ENCODE data around the gene SDF4.

The SDF4 gene

DNA sequence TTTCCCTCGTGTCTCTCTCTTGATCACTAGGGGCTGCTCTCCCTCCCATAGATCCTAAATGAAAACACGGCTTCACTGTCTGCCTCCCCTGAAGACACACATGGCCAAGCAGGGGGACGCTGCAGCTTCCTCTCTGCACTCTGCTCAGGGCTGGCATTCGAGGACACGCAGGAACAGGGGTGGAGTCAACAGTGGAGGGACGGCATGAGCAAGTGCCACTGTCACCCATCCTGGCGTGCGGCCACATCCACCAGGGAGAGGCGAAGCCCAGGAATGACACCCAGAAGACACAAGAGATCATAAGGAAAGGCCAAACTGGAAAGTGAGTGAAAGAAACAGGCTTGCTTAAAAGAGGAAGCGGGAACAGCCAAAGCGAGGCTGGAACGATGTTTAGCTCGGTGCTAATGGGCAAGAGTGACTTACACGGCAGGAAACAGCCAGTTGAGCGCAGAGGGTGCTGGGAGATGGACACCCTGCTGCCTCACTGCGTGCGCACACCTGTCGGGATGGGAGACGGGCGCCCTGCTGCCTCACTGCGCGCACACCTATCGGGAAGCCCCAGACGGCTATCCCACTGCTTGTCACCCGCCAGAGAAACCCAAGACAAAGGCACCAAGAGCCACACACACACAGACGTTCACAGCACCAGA, 28.3 kb upstream of the SDF4 start:
- DNase-seq (ENCODE audit: low read depth in 2 of 2): no peak
- H3K4me3 ChIP-seq (replicated peaks in 1 of 2; ENCODE audit: low read depth in 2 of 2, low read length in 2 of 2): no peak overlapping the region
- TF ChIP-seq, protein P1, sequence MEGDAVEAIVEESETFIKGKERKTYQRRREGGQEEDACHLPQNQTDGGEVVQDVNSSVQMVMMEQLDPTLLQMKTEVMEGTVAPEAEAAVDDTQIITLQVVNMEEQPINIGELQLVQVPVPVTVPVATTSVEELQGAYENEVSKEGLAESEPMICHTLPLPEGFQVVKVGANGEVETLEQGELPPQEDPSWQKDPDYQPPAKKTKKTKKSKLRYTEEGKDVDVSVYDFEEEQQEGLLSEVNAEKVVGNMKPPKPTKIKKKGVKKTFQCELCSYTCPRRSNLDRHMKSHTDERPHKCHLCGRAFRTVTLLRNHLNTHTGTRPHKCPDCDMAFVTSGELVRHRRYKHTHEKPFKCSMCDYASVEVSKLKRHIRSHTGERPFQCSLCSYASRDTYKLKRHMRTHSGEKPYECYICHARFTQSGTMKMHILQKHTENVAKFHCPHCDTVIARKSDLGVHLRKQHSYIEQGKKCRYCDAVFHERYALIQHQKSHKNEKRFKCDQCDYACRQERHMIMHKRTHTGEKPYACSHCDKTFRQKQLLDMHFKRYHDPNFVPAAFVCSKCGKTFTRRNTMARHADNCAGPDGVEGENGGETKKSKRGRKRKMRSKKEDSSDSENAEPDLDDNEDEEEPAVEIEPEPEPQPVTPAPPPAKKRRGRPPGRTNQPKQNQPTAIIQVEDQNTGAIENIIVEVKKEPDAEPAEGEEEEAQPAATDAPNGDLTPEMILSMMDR (IDR thresholded peaks at IDR 0.05; ENCODE audit: low read depth, low read length): no peak

DNA sequence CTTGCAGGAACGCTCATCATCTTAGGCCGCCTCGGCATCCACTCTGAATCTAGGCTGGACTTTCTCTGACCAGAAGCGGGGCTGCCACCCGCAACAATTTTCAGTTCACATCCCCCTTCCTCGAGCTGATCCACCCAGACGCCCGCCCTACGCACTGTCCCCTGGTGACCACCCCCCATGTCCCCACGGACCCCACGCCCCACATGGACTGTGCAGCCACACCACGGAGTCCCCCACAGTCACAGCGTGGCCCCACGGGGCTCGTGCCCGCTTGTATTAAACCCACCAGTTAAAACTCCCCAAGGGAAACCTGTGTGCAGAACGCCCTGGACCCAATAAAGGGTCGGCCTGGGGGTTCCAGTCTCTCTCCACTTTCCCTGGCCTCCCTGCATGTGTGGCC, 27.7 kb upstream of the SDF4 start:
- H3K4me3 ChIP-seq (replicated peaks in 1 of 2; ENCODE audit: low read depth in 2 of 2, low read length in 2 of 2): no peak overlapping the region
- TF ChIP-seq, protein P1 (IDR thresholded peaks at IDR 0.05; ENCODE audit: low read depth, low read length): no peak
- no peak for DNase-seq (ENCODE audit: low read depth in 2 of 2)

DNA sequence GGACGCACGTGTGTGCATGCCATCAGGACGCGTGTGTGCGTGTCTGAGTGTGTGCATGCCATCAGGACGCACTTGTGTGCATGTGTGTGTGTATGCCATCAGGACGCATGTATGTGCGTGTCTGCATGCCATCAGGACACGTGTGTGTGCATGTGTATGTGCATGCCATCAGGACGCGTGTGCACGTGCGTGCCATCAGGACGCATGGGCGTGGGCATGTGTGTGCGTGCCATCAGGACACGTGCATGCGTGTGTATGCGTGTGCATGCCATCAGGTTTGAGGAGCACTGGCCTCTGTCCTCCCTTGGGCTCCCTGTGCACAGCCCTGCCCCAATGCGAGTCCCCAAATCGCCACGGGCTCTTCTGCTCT, 27.3 kb upstream of the SDF4 start:
- H3K4me3 ChIP-seq (replicated peaks in 1 of 2; ENCODE audit: low read depth in 2 of 2, low read length in 2 of 2): no peak overlapping the region
- no peak for DNase-seq (ENCODE audit: low read depth in 2 of 2)
- TF ChIP-seq, protein P1 (IDR thresholded peaks at IDR 0.05; ENCODE audit: low read depth, low read length): no peak

DNA sequence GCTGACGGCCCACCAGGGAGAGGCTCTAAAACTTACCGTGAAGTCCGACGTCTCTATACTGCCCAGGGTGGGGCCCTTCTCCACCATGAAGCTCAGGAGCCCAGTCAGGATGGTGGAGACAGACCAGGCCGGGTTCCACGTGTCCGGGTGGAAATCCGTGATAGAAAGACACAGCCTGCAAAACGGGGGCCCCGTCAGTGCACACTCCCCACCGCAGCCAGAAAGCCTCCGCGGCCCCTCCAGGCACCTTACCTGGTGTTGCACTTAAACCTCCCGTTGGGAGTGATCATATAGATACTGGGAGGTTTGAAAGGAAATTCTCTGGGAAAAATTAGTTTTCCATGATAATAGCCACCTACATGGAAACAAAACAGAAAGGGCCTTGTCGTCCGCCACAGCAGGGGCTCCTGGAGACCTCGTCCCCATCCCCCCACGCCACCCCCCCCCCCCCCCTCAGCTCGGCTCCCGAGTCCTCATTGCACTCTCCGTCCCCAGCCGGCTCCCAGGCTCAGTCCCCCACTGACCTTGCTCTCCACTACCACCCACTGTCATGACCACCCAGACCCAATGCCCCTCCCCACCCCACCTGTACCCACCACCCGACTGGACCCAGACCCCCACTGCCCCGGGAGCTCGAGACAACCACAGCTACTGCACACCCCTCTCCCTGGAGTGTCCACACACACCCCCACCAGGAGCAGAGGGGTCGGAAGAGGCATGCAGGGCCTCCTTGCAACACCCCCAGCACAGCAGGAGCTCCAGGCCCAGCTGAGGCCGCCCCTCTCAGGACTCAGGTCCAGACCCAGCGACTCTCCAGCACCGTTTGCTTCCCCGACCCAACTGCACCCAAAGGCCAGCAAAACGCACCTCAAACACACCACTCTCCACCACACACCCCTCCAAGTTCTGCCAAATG, 25.4 kb upstream of the SDF4 start:
- TF ChIP-seq, protein P1 (IDR thresholded peaks at IDR 0.05; ENCODE audit: low read depth, low read length): no peak
- no peak for DNase-seq (ENCODE audit: low read depth in 2 of 2)
- H3K4me3 ChIP-seq (replicated peaks in 1 of 2; ENCODE audit: low read depth in 2 of 2, low read length in 2 of 2): no peak overlapping the region

DNA sequence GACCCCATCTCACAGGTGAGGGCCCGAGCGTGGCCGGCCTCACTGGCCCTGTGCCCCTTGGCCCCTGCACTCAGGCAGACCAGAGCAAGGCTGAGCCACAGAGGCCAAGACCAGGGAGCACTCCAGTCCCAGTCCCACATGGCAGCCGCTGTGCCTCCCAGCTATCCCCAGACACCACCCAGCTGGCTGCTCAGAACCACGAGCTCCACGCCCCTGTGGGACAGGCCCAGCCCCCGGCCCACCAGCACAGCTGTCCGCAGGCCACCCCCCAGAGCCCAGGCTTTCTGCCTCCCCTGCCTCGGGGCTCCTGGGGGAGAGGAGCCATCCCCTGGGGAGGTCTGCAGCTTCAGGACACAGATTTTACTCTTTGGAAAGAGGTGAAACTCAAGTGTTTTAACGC, 23.8 kb upstream of the SDF4 start:
- DNase-seq (ENCODE audit: low read depth in 2 of 2): no peak
- TF ChIP-seq, protein P1 (IDR thresholded peaks at IDR 0.05; ENCODE audit: low read depth, low read length): no peak
- H3K4me3 ChIP-seq (replicated peaks in 1 of 2; ENCODE audit: low read depth in 2 of 2, low read length in 2 of 2): no peak overlapping the region

DNA sequence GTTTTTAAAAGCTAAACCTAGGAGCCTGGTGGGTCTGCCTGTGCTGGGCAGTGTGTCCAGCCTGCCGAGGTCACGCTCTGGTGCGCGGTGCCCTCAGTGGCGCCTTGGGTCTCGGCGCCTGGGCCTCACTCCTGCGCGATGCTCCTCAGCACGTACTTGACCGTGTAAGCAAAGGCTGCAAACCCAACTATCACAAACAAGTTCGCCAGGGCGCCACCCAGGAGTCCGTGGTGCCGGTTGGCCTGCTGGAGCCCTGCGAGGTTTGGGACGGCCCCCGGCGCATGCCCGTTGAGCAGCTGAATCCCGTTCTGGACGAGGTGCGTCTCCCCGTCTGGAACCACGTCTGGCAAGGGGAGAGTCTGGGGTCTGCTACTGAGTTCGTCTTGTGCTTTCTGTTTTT, 23.3 kb upstream of the SDF4 start:
- H3K4me3 ChIP-seq (replicated peaks in 1 of 2; ENCODE audit: low read depth in 2 of 2, low read length in 2 of 2): no peak overlapping the region
- TF ChIP-seq, protein P1 (IDR thresholded peaks at IDR 0.05; ENCODE audit: low read depth, low read length): no peak
- DNase-seq (ENCODE audit: low read depth in 2 of 2): no peak

Data from cardiac fibroblast (primary cell).